Measurements from ENCODE around the gene SLAMF9. TPM values are rescaled to one million over a fixed set of nuclear protein-coding genes. Genes with fewer than 3 reads are reported as not detected.
A peak's percentile ranks its signal among the peaks of the same experiment; 100 is the strongest.

SLAMF9 gene
- total RNA-seq, 2 donors from 2014 or later = not detected

GRCh38 chr1:159942632-159943277, 11.3 kb downstream of the SLAMF9 start:
- H3K36me3 Mint-ChIP-seq (ENCODE audit: low read depth) = no peaks in the 10 kb centered on the region
- no peak overlapping the region for H3K27ac Mint-ChIP-seq
- Histone ChIP-seq H3K27ac (ENCODE audit: low read depth, low read length) (no peak overlapping the region), H3K36me3 (ENCODE audit: control insufficient read depth, insufficient read depth, low read length) (no peaks in the 10 kb centered on the region), H3K9ac (ENCODE audit: extremely low read depth, low read length, poor library complexity, severe bottlenecking) (no peak overlapping the region), H3K4me1 (ENCODE audit: control insufficient read depth, insufficient read depth, low read length) (peaks cover 24% of the 10 kb centered on the region), H3K9me3 (ENCODE audit: control insufficient read depth, low read length) (no peaks in the 10 kb centered on the region), H3K4me3 (ENCODE audit: low read length) (no peak overlapping the region), H3K27me3 (ENCODE audit: control insufficient read depth, insufficient read depth, low read length, poor library complexity, severe bottlenecking) (peaks cover 23% of the 10 kb centered on the region)
- no peaks in the 10 kb centered on the region for H3K9me3 Mint-ChIP-seq
- H3K27me3 Mint-ChIP-seq (ENCODE audit: insufficient read depth) = peaks cover 25% of the 10 kb centered on the region
- peak; percentile 29 for DNase-seq
- H3K4me3 Mint-ChIP-seq = no peak overlapping the region
- 85 to 93% methylated on average over 3 to 15 of the region's 15 CpGs for whole genome bisulfite sequencing, 2 experiments (ENCODE audit: insufficient coverage in 1 of 2, insufficient read length in 1 of 2)
- TF ChIP-seq CTCF (conservative IDR thresholded peaks at IDR 0.05) = no peak
- peaks cover 49% of the 10 kb centered on the region for H3K4me1 Mint-ChIP-seq

GRCh38 chr1:159941591-159942560, 12.2 kb downstream of the SLAMF9 start:
- no peak for DNase-seq
- no peaks in the 10 kb centered on the region for H3K36me3 Mint-ChIP-seq (ENCODE audit: low read depth)
- H3K4me3 Mint-ChIP-seq = no peak overlapping the region
- Histone ChIP-seq H3K27me3 (ENCODE audit: control insufficient read depth, insufficient read depth, low read length, poor library complexity, severe bottlenecking) (peaks cover 23% of the 10 kb centered on the region), H3K27ac (ENCODE audit: low read depth, low read length) (peak overlapping the region; percentile 90), H3K36me3 (ENCODE audit: control insufficient read depth, insufficient read depth, low read length) (no peaks in the 10 kb centered on the region), H3K9ac (ENCODE audit: extremely low read depth, low read length, poor library complexity, severe bottlenecking) (no peak overlapping the region), H3K4me1 (ENCODE audit: control insufficient read depth, insufficient read depth, low read length) (peaks cover 33% of the 10 kb centered on the region), H3K4me3 (ENCODE audit: low read length) (no peak overlapping the region), H3K9me3 (ENCODE audit: control insufficient read depth, low read length) (no peaks in the 10 kb centered on the region)
- TF ChIP-seq CTCF (conservative IDR thresholded peaks at IDR 0.05) = no peak
- peaks cover 58% of the 10 kb centered on the region for H3K4me1 Mint-ChIP-seq
- 87 to 94% methylated on average over 6 to 14 of the region's 15 CpGs for WGBS, 2 experiments (ENCODE audit: insufficient coverage in 1 of 2, insufficient read length in 1 of 2)
- no peaks in the 10 kb centered on the region for H3K9me3 Mint-ChIP-seq
- H3K27ac Mint-ChIP-seq = no peak overlapping the region
- H3K27me3 Mint-ChIP-seq (ENCODE audit: insufficient read depth) = peaks cover 21% of the 10 kb centered on the region

GRCh38 chr1:159941141-159941540, 12.9 kb downstream of the SLAMF9 start:
- 66 to 83% methylated on average over 1 to 5 of the region's 5 CpGs for WGBS, 2 experiments (ENCODE audit: insufficient coverage in 1 of 2, insufficient read length in 1 of 2)

More at GRCh38 chr1:159941141-159941540, 12.9 kb downstream of the SLAMF9 start:
- H3K36me3 Mint-ChIP-seq (ENCODE audit: low read depth) = no peaks in the 10 kb centered on the region
- Histone ChIP-seq H3K9me3 (ENCODE audit: control insufficient read depth, low read length) (no peaks in the 10 kb centered on the region), H3K9ac (ENCODE audit: extremely low read depth, low read length, poor library complexity, severe bottlenecking) (no peak overlapping the region), H3K4me3 (ENCODE audit: low read length) (no peak overlapping the region), H3K4me1 (ENCODE audit: control insufficient read depth, insufficient read depth, low read length) (peaks cover 34% of the 10 kb centered on the region), H3K27me3 (ENCODE audit: control insufficient read depth, insufficient read depth, low read length, poor library complexity, severe bottlenecking) (peaks cover 16% of the 10 kb centered on the region), H3K36me3 (ENCODE audit: control insufficient read depth, insufficient read depth, low read length) (no peaks in the 10 kb centered on the region), H3K27ac (ENCODE audit: low read depth, low read length) (peak overlapping the region; percentile 90)
- H3K4me3 Mint-ChIP-seq = no peak overlapping the region
- peaks cover 61% of the 10 kb centered on the region for H3K4me1 Mint-ChIP-seq
- H3K9me3 Mint-ChIP-seq = no peaks in the 10 kb centered on the region
- TF ChIP-seq CTCF (conservative IDR thresholded peaks at IDR 0.05) = no peak
- H3K27ac Mint-ChIP-seq = peak overlapping the region; percentile 20
- no peak for DNase-seq
- peaks cover 15% of the 10 kb centered on the region for H3K27me3 Mint-ChIP-seq (ENCODE audit: insufficient read depth)
